Activated CD8-positive, alpha-beta memory T cell treated with anti-CD3 and anti-CD28 coated beads for 4 hours (primary cell): ENCODE results near the gene MESD.

Experiments
- DNase-seq, 2 donors: peaks; one replicate each; pipeline ENCODE4 v3.0.0-alpha.2; 2020; ENCODE audit warnings: low read depth in 2 of 2

Gene MESD

GRCh38 chr15:80937718-80938117, 51.9 kb downstream of the MESD start:
- no peak for DNase-seq

- no peak for DNase-seq
These were observed 53.1 kb downstream of the MESD start for GRCh38 chr15:80936288-80937078.

GRCh38 chr15:80934761-80935221, 54.8 kb downstream of the MESD start:
- DNase-seq = no peak

GRCh38 chr15:80932989-80933388, 56.6 kb downstream of the MESD start:
- no peak for DNase-seq

- DNase-seq = no peak
These were observed 57.2 kb downstream of the MESD start for GRCh38 chr15:80932513-80932815.

GRCh38 chr15:80931721-80932512, 57.7 kb downstream of the MESD start:
- DNase-seq = no peak

- DNase-seq = no peak
These were observed 58.4 kb downstream of the MESD start for GRCh38 chr15:80931191-80931590.

- no peak for DNase-seq
These were observed 59.9 kb downstream of the MESD start for GRCh38 chr15:80929689-80930088.

GRCh38 chr15:80929225-80929624, 60.4 kb downstream of the MESD start:
- no peak for DNase-seq

GRCh38 chr15:80926126-80926525, 63.5 kb downstream of the MESD start:
- no peak for DNase-seq

- DNase-seq = no peak
These were observed 64.0 kb downstream of the MESD start for GRCh38 chr15:80925597-80926059.

- no peak for DNase-seq
These were observed 65.3 kb downstream of the MESD start for GRCh38 chr15:80924278-80924677.

GRCh38 chr15:80923668-80924067, 66.0 kb downstream of the MESD start:
- DNase-seq = no peak

GRCh38 chr15:80921736-80922410, 67.7 kb downstream of the MESD start:
- DNase-seq = no peak

- no peak for DNase-seq
These were observed 69.3 kb downstream of the MESD start for GRCh38 chr15:80920271-80920699.

- DNase-seq = no peak
These were observed 71.3 kb downstream of the MESD start for GRCh38 chr15:80918196-80918783.

- DNase-seq = no peak
These were observed 73.6 kb downstream of the MESD start for GRCh38 chr15:80916056-80916455.

GRCh38 chr15:80915472-80915871, 74.1 kb downstream of the MESD start:
- DNase-seq = no peak

- no peak for DNase-seq
These were observed 76.1 kb downstream of the MESD start for GRCh38 chr15:80913541-80913940.

GRCh38 chr15:80912673-80913072, 76.9 kb downstream of the MESD start:
- DNase-seq = no peak

- no peak for DNase-seq
These were observed 77.8 kb downstream of the MESD start for GRCh38 chr15:80911821-80912220.

- DNase-seq = no peak
These were observed 83.4 kb downstream of the MESD start for GRCh38 chr15:80906159-80906766.
